SK-N-MC (cell line): Measurements from ENCODE around the gene RNF123.

Experiments used
- DNase-seq: peaks from one replicate; pipeline ENCODE4 v3.0.0-alpha.2; 2011; ENCODE audit warnings: low read depth, low spot score
- H3K27ac ChIP-seq: fragments of 200-600 bp; sonication (generic); 2 replicates; pipeline ENCODE4 v1.5.1; 2016; ENCODE audit warnings: mixed run types
- H3K36me3 ChIP-seq: fragments of 200-600 bp; sonication (generic); 2 replicates; pipeline ENCODE4 v1.6.1; 2017; ENCODE audit warnings: antibody characterized with exemption, low read length, mixed read lengths; ENCODE audit not compliant: insufficient read depth
- H3K4me3 ChIP-seq: fragments of 200-600 bp; sonication (generic); 2 replicates; pipeline ENCODE4 v1.5.1; 2016
- H3K9ac ChIP-seq: fragments of 200-600 bp; sonication (generic); 2 replicates; pipeline ENCODE4 v1.8.0; 2017; ENCODE audit warnings: mixed run types, mixed read lengths; ENCODE audit not compliant: insufficient read length
- H3K9me3 ChIP-seq: fragments of 200-600 bp; sonication (generic); 2 replicates; pipeline ENCODE4 v1.6.1; 2017; ENCODE audit warnings: low read depth, mild to moderate bottlenecking, antibody characterized with exemption, low read length, moderate library complexity, mixed read lengths
- EZH2 ChIP-seq: fragments of 200-600 bp; sonication (generic); IDR thresholded peaks from one replicate; pipeline ENCODE4 v1.6.1; 2017; ENCODE audit warnings: antibody characterized with exemption
- FOXP2 ChIP-seq: optimal IDR thresholded peaks from 2 replicates; pipeline ENCODE3; 2011; ENCODE audit warnings: mild to moderate bottlenecking, moderate library complexity; ENCODE audit not compliant: insufficient read depth; ENCODE audit errors: extremely low read length, control extremely low read depth
- POLR2AphosphoS5 ChIP-seq: IDR thresholded peaks from 2 replicates; pipeline ENCODE4 v1.6.1; 2012; ENCODE audit warnings: mild to moderate bottlenecking, low read depth, low read length, borderline replicate concordance

The RNF123 gene

GRCh38 chr3:49713336-49714105, 24.2 kb downstream of the RNF123 start:
- Histone ChIP-seq H3K9me3 (no peaks in the 10 kb centered on the region), H3K36me3 (no peaks in the 10 kb centered on the region), H3K27ac (no peak overlapping the region), H3K4me3 (no peak overlapping the region), H3K9ac (no peak overlapping the region)
- no peak for DNase-seq
- no peak for TF ChIP-seq FOXP2
- no peak for TF ChIP-seq POLR2AphosphoS5

DNA sequence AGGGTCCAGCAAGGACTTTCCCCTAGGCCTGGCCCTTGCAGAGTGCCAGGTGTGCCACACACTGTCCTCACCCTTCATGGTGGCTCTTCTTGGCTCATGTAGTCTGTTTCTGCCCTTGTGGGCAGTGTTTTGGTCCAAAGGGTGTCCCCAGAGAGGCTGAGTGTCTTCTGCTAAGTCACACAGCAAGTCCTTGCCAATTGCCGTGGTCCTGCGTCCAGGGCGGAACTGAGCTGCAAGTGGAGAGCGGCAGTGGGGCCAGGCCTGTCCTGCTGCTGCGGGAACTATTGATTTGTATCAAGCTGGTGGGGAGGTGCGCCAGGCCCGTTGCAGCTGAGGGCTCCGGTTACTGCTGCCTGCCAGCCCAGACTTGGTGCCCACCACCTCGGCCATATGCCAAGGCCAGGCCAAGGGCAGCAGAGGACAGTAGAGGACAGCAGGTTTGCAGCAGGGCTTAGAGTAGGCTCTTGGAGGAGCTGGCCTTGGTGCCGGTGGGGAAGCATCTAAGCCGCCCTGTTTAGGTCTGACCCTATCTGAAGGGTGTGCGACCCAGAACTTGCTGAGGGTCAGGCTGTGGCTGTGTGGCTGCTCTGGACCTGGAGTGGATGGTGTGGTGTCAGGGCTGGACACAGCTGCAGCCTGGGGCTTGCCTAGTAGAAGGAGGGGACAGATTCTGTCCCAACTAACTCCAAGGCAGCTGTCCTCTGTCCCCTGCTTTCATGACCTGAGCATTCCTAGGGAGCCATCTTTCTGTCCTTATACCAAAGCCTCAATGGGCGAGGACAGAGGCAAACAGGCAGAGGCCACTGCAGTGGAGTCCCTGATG, 25.6 kb downstream of the RNF123 start:
- Histone ChIP-seq H3K9me3 (no peaks in the 10 kb centered on the region), H3K27ac (no peak overlapping the region), H3K9ac (no peak overlapping the region), H3K36me3 (no peaks in the 10 kb centered on the region), H3K4me3 (no peak overlapping the region)
- no peak for DNase-seq
- no peak for TF ChIP-seq EZH2

DNA sequence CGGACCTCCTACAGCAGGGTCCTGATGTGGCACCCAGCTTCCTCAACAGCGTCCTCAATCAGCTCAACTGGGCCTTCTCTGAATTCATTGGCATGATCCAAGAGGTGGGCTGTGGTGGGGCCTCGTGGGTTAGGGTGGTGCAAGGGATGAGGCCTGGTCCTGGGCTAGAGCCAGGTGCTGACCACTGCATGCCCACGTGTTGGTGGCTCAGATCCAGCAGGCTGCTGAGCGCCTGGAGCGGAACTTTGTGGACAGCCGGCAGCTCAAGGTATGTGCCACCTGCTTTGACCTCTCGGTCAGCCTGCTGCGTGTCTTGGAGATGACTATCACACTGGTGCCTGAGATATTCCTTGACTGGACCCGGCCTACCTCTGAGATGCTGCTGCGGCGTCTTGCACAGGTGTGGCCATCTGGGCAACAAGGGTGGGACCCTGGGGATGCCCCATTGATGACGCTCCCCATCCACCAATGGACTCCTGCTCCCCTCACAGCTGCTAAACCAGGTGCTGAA, 26.3 kb downstream of the RNF123 start:
- no peak for TF ChIP-seq FOXP2
- no peak for TF ChIP-seq POLR2AphosphoS5
- TF ChIP-seq EZH2 = no peak
- no peaks in the 10 kb centered on the region for H3K9me3 ChIP-seq
- no peak overlapping the region for H3K9ac ChIP-seq
- H3K4me3 ChIP-seq = no peak overlapping the region
- no peaks in the 10 kb centered on the region for H3K36me3 ChIP-seq
- no peak overlapping the region for H3K27ac ChIP-seq
- DNase-seq = no peak

DNA sequence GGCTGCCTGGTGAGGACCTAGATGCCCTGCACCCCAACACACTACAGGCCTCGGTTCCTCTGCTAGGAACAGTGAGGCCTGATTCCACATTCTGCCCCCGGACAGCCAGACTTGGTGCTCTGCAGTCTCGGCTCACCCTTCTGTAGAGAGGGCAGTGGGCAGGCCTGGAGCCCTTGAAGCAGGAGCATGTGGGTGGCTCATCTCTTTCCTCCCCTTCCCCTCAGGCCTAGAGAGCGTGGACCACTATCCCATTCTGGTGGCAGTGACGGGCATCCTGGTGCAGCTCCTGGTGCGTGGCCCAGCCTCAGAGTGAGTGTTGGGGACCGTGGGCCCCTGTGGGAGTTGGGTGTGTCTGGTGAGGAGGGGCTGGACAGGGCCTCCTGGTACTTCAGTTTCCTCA, 26.8 kb downstream of the RNF123 start:
- Histone ChIP-seq H3K36me3 (no peaks in the 10 kb centered on the region), H3K27ac (no peak overlapping the region), H3K4me3 (no peak overlapping the region), H3K9ac (no peak overlapping the region), H3K9me3 (no peaks in the 10 kb centered on the region)
- no peak for TF ChIP-seq FOXP2
- no peak for TF ChIP-seq EZH2
- TF ChIP-seq POLR2AphosphoS5 = no peak
- no peak for DNase-seq

DNA sequence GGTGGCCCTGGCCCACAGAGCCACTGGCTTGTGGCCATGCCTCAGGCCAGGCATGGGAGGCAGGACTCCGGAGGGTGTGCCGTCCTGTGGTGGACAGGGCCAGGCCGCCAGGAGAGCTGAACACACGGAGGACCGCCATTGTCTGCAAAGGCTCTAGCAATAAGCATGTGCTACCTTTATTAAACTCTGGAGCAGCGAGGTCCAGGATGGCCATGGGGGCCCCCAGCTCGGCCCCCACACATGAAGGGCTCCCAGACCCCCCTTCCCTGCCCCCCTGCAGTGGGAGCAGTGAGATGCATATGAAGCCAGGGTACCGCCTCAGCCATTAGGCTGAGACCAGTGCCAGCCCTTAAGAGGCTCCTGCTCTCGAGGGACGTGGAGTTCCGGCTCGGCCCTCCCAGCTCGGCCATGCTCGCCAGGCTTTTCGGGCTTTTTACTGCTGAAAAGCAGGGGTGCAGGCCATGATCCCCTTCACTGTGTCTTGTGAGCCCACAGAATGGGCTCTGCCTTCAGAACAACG, 27.4 kb downstream of the RNF123 start:
- H3K9ac ChIP-seq = no peak overlapping the region
- DNase-seq = no peak
- no peaks in the 10 kb centered on the region for H3K9me3 ChIP-seq
- TF ChIP-seq EZH2 (no peak), POLR2AphosphoS5 (no peak), FOXP2 (no peak)
- no peak overlapping the region for H3K4me3 ChIP-seq
- H3K36me3 ChIP-seq = no peaks in the 10 kb centered on the region; the same call in 1 of the 2 replicates
- H3K27ac ChIP-seq = no peak overlapping the region

DNA sequence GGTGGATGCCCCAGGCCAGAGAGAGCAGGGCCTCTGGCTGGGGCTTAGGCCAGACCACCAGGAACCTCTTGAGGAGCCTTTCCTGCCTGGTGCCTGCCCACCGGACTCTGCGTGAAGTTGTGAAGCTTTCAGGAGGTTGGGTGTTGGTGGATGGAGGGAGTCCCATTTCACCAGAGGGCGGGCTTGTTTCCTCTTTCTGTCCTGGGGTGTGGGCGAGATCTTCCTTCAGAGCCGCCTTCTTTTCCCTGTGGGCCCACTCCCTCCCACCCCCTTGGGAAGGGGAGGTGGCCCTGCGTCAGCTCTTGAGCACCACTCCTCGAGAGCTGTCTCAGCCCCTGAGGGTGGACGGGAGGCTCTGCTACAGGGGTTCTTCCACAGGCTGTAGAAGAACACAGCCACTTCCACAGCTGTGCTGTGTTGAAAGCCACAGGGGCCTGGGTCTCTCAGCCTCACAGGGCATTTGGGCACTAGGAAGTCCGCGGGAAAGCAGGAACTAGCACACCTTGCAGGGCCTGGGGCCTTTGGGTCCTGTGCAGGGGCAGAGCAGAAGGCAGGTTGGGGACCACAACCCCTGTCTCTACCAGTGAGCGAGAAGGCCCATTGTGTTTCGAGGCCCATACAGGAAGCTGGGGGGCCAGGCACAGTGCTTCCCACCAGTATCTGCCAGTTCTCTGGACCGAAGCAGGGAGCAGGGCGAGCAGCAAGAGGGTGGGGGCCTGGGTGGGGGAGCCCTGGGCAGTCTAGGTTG, 28.0 kb downstream of the RNF123 start:
- H3K36me3 ChIP-seq = no peaks in the 10 kb centered on the region; the same call in 1 of the 2 replicates
- H3K27ac ChIP-seq = no peak overlapping the region
- no peak overlapping the region for H3K4me3 ChIP-seq
- no peak for DNase-seq
- H3K9ac ChIP-seq = no peak overlapping the region
- H3K9me3 ChIP-seq = no peaks in the 10 kb centered on the region
- TF ChIP-seq POLR2AphosphoS5 (no peak), EZH2 (no peak), FOXP2 (no peak)

DNA sequence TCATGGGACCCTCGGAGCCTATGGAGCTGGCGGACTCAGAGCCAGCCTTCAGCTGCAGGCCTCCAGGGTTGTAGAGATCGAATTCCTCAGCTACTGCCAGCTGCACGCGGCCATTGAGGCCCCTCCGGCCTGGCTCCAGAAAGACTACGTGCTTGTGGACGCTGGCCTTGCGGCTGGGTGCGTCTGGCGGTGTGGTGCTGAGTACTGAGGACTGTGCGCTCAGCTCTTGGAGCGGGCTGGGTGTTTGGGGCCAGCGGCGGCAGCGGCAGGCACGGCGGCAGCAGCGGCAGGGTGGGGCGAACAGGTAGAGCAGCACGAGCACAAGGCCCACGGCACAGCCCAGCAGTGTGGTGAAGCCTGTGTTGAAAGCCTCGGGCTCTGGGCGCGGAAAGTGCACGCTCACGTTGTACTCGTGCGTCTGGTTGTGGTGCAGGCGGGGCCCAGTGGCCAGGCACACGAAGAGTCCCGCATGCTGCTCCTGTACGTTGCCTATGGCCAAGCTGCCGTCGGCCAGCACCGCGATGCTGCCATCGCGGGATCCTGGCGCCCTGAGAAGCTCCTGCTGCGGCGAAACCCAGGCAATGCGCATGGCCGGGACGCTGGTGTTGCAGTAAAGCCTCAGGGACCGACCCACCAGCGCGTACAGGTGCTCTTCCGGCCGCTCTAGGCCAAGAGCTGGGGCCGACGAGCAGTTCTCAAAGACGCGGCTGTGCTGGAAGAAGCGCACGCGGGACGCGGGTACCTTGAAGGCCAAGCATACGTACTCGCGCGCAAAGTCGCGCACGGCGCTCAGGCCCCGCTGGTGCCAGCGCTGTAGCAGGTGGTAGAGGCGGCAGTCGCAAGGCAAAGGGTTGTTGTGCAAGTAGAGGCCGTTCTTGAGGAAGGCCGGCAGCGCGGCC, 28.9 kb downstream of the RNF123 start:
- H3K27ac ChIP-seq = no peak overlapping the region
- no peak for TF ChIP-seq POLR2AphosphoS5
- TF ChIP-seq EZH2 = no peak
- TF ChIP-seq FOXP2 = no peak
- H3K4me3 ChIP-seq = no peak overlapping the region
- no peaks in the 10 kb centered on the region; the same call in 1 of the 2 replicates for H3K36me3 ChIP-seq
- H3K9me3 ChIP-seq = no peaks in the 10 kb centered on the region
- no peak for DNase-seq
- no peak overlapping the region for H3K9ac ChIP-seq
